GM18505 (cell line): ENCODE measurements around the gene MAPRE3.
"Not testable (repeated sequence)": the region's sequence is repeated elsewhere in the genome, so short reads cannot be mapped to it uniquely, and the experiment has no call there.

Experiments
- ATAC-seq: cut with Tn5 transposase; IDR thresholded peaks from one replicate; pipeline ENCODE4 v1.9.1; 2021; ENCODE audit not compliant: unreplicated experiment
- POLR2A ChIP-seq: IDR thresholded peaks from 4 replicates; pipeline ENCODE4 v1.6.1; 2011; ENCODE audit warnings: borderline replicate concordance; ENCODE audit not compliant: insufficient read depth, insufficient read length; ENCODE audit errors: extremely low read depth

Gene MAPRE3

DNA sequence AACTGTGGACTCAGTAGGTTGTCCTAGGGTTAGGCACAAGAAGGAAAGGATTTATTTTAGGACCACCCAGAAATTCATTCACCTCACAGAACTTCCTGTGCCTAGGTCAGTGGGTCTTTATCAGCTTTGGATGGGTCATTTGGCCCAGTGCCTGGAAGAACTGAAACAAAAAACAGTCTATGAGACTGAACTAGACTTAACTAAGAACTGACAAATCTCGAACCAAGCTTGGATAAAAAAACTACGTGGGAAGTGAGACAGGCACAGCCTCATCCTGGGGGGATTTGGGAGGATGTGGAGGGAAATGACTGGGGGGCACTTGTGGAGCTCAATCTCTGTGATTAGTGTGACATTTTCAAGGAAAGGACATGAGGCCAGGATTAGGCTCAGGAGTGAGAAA, 103.3 kb downstream of the MAPRE3 start:
- ATAC-seq, result no peak
- TF ChIP-seq POLR2A, result no peak

DNA sequence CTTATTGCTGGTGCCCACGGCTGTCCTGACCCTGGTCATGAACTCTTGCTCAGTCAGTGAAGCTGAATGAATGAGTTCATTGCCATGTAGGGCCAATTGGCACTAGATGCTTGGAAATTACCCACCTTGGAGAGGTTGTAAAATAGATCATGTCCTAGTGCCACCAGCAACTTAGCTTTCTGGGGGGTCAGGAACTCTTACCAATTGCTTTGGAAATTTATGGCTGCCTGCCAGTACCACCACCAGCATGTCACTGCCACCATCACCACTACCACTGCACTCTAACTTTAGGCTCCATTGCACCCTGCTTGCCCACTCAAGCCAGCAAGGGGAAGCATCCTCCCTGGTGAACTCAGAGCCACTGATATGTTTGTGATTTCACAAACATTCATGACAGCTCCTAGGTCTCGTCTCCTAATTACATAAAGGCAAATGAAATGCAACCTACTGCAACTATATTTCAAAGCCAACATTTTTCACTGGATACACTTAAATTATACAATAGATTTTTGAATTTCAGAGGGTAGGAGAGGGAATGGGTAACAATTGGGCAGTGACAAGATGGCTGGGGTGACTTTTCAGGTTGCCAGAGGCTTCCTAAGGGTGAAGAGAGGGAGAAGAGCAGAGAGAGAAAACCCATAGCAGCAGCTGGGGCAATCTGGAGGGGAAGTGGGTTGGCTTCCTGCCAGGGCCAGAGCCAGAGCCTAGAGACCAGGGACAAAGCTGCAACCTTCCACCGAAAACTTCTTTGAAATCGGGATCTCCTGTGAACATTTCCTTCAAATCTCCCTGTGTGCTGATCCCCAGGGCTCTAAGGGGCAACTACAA, 104.5 kb downstream of the MAPRE3 start:
- no peak for ATAC-seq
- no peak for TF ChIP-seq POLR2A

GRCh38 chr2:27075566-27075871, 105.1 kb downstream of the MAPRE3 start:
- not testable (repeated sequence) for ATAC-seq

DNA sequence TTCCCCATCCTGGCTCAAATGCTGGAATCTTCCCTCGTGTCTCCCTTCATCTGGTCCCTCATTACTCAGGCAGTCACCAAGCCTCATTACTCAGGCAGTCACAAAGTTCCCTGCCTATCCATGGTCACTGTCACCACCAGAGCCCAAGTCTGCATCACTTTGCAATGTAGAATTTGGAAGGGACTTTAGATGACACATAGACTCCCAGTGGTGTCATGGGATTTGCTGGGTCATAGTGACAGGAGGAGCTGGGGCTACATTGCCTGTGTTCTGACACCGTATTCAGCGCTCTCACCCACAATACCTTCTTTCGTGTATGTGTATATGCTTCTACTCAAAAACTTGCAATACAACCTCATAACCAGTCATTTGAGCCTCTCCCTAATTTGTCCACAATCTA, 105.9 kb downstream of the MAPRE3 start:
- ATAC-seq, result no peak

More for the DNA sequence above, 105.9 kb downstream of the MAPRE3 start:
- no peak for TF ChIP-seq POLR2A
